ENCODE data around the gene TFEB. TPM values are rescaled to one million over a fixed set of nuclear protein-coding genes. Genes with fewer than 3 reads are reported as not detected.

TFEB gene
- total RNA-seq, 2 donors from 2014 or later, result 16.9 to 21.7 TPM

DNA sequence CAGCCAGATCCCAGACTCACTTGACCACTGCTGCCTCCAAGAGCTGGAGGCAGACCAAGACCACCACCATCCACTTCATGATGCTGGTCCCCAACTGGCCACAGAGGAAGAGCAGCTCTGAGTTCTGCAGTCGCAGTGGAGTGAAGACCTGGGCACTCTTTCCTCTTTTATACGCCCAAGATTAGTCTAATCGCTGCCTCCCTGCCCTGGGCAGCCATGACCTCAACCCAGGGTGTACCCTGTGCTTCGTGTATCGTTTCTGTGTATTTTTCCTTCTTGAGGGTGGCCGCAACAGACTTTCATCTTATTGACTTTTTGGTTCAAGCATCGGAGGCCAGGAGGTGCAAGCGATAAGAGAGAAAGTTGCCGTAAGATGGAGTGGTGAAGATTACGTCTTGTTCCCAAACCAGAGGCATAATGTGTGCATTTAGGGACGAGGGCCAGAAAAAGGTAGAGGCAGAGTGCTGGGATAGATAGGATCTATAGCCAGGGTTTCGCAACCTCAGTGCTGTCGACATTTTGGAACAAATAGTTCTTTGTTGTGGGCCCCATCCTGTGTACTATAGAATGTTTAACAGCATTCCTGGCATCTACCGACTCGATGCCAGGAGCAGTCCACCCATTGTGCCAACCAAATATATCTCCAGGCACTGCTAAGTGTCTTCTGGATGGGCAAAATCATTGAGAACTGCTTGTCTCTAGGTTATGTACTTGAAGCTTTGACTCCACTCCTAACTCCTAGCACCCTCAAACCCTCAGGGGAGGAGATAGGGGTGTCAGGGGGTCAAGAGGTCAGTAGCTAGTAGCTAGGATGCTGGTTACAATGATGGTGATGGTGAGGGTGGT, 12.1 kb upstream of the TFEB start, which contains the start of gene PGC:
Gene PGC (minus strand): TSS at position 142 of the 846 bp plus-strand sequence. CDS start 63 bp downstream, at position 79.
- no peak for DNase-seq
- no peaks in the 10 kb centered on the region for H3K36me3 ChIP-seq

DNA sequence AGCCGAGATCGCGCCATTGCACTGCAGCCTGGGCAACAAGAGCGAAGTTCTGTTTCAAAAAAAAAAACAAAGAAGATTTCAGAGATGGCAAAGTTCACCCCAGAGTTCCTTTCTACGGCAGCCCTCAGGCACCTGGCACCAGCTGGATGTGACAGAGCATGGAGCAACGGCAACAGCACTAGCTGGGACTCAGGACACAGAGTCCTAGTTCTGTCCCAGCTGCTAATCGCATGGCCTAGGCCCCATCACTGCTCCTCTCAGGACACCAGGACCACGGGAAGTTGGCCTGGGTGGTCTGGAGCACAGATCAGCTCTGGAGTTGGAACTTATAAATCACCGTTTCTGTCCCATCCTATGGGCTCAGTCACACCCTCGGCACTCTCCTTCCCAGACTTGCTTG, 10.7 kb upstream of the TFEB start:
- Histone ChIP-seq H3K36me3 (no peaks in the 10 kb centered on the region), H3K4me1 (no peaks in the 10 kb centered on the region), H3K27ac (no peak overlapping the region), H3K4me3 (no peak overlapping the region), H3K27me3 (no peaks in the 10 kb centered on the region), H3K9ac (ENCODE audit: low read depth in 2 of 2, low read length in 2 of 2) (no peak overlapping the region), H3K9me3 (no peaks in the 10 kb centered on the region)
- intact Hi-C loops (cut with DNase I), result no loop called here
- TF ChIP-seq, protein P1, sequence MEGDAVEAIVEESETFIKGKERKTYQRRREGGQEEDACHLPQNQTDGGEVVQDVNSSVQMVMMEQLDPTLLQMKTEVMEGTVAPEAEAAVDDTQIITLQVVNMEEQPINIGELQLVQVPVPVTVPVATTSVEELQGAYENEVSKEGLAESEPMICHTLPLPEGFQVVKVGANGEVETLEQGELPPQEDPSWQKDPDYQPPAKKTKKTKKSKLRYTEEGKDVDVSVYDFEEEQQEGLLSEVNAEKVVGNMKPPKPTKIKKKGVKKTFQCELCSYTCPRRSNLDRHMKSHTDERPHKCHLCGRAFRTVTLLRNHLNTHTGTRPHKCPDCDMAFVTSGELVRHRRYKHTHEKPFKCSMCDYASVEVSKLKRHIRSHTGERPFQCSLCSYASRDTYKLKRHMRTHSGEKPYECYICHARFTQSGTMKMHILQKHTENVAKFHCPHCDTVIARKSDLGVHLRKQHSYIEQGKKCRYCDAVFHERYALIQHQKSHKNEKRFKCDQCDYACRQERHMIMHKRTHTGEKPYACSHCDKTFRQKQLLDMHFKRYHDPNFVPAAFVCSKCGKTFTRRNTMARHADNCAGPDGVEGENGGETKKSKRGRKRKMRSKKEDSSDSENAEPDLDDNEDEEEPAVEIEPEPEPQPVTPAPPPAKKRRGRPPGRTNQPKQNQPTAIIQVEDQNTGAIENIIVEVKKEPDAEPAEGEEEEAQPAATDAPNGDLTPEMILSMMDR (IDR thresholded peaks at IDR 0.05), result no peak
- DNase-seq, result no peak

More for the DNA sequence above, 12.1 kb upstream of the TFEB start, which contains the start of gene PGC:
- H3K27ac ChIP-seq, result no peak within 1 kb of the TSS
- intact Hi-C loops (cut with DNase I), result no loop called here
- TF ChIP-seq, protein P1 (IDR thresholded peaks at IDR 0.05), result no peak
- no peak within 1 kb of the TSS for H3K4me3 ChIP-seq
- H3K27me3 ChIP-seq, result no peaks in the 10 kb centered on the region
- no peaks in the 10 kb centered on the region for H3K9me3 ChIP-seq
- no peaks in the 10 kb centered on the region for H3K4me1 ChIP-seq
- no peak within 1 kb of the TSS for H3K9ac ChIP-seq (ENCODE audit: low read depth in 2 of 2, low read length in 2 of 2)

DNA sequence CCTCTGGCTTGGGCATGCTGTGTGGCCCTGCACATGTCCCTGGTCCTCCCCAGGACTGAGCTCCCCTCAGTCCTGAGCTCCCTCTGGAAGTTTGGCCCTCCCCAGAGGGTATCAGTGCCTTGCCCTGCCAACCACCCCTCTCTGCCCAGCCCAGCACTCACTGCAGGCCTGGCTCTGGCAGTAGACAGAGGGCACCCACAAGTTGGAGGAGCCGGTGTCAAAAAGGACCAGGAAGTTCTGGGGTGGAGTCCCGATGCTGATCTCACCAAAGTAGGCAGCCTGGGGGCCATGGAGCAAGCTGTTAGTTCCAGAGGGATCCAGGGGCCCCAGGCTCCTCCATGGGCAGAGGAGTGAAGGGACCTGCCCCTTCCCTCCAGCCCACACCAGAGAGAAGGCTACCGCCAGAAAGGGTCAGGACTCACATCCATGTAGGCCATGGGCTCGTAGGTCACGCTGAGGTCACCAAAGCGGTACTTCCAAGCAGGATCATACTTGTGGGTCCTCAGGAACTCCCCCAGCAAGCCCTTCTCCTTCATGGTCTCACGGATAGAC, 8.9 kb upstream of the TFEB start:
- Histone ChIP-seq H3K27me3 (no peaks in the 10 kb centered on the region), H3K36me3 (no peaks in the 10 kb centered on the region), H3K9me3 (no peaks in the 10 kb centered on the region), H3K4me1 (no peaks in the 10 kb centered on the region), H3K27ac (no peak overlapping the region), H3K9ac (ENCODE audit: low read depth in 2 of 2, low read length in 2 of 2) (no peak overlapping the region), H3K4me3 (no peak overlapping the region)
- DNase-seq, result no peak
- TF ChIP-seq, protein P1 (IDR thresholded peaks at IDR 0.05), result no peak
- intact Hi-C loops (cut with DNase I), result no loop called here

DNA sequence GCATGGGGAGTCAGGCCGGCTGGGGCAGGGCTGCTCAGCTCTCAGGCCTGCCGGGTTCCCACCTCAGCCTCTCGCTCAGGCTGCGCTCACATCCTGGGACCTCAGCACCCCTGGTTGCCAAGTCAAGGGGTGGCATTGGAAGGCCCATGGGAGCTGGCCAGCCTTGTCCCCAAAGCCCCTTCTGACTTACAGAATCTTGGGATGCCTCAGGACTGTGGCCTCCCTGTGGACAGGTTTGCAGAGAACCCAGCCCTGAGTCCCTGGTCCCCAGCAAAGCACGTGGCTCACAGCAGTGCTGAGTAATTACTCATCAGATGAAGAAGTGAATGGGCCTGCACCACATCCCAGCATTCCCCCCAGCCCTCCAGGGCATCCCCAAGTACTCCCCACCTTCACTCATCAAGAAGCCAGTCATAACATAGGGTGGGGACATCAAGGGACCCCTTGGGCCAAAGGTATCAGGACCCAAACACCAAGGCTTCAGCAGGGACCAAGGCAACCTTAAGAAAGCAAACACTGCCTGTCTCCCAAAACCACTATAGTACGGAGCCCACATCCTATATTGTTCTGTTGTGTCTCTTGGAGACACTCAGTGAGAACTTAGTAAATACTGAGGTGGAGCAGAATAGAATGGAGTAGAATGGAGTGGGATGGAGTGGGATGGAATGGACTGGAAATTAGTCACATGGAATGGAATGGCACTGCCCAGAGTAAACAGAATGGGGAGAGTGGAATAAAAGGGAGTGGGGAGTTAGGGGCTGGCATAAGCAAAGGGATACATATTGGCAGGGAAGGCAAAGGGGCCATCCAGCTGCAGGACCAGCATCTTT, 8.2 kb upstream of the TFEB start:
- Histone ChIP-seq H3K36me3 (no peaks in the 10 kb centered on the region), H3K4me1 (no peaks in the 10 kb centered on the region), H3K27ac (no peak overlapping the region), H3K27me3 (no peaks in the 10 kb centered on the region), H3K9me3 (no peaks in the 10 kb centered on the region), H3K9ac (ENCODE audit: low read depth in 2 of 2, low read length in 2 of 2) (no peak overlapping the region), H3K4me3 (no peak overlapping the region)
- no peak for DNase-seq
- TF ChIP-seq, protein P1 (IDR thresholded peaks at IDR 0.05), result no peak
- intact Hi-C loops (cut with DNase I), result no loop called here
